ENCODE results near the gene PEPD.

DNA sequence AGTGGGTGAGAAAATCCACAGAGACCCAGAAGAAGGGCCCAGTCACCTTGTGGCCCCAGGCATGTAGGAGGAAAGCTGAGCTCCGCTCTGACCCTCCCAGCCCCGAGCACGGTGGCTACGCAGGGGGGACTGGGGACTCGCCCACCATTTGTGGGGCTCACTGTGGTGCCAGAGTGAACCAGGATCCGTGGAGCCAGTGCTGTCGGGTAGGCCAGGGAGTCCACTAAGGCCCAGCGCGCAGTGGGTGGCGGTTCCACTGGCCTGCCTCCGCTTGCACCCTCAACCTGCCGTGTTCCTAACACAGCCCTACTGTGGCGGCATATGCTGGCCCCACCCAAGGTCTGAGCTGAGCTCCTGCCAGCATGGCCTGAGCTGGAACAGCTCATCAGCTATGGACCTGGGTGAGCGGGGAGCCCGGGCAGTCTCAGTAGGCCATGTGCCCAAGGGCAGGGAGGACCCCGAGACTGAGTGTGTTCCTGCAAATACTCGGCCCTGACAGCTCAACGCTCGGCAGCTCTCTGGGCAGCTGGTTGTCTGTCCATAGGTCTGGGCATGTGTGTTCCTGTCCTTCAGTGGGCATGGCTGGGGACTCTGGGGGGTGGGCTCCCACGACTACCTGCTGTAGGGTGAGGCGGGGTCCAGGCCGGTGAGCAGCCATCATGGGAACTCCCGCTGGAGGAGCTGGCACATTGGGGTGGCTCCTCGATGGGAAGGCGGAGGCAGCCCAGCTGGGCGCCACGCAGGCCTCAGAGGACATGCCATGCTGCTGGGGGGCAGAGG, 111.5 kb downstream of the PEPD start:
- TF ChIP-seq, protein P1, sequence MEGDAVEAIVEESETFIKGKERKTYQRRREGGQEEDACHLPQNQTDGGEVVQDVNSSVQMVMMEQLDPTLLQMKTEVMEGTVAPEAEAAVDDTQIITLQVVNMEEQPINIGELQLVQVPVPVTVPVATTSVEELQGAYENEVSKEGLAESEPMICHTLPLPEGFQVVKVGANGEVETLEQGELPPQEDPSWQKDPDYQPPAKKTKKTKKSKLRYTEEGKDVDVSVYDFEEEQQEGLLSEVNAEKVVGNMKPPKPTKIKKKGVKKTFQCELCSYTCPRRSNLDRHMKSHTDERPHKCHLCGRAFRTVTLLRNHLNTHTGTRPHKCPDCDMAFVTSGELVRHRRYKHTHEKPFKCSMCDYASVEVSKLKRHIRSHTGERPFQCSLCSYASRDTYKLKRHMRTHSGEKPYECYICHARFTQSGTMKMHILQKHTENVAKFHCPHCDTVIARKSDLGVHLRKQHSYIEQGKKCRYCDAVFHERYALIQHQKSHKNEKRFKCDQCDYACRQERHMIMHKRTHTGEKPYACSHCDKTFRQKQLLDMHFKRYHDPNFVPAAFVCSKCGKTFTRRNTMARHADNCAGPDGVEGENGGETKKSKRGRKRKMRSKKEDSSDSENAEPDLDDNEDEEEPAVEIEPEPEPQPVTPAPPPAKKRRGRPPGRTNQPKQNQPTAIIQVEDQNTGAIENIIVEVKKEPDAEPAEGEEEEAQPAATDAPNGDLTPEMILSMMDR (IDR thresholded peaks at IDR 0.05): no peak
- TF ChIP-seq POLR2A (IDR thresholded peaks at IDR 0.05): no peak

All from esophagus squamous epithelium (tissue), 4 donors.